H1 (cell line): ENCODE data around the gene GIMAP5. TPM values are rescaled to one million over a fixed set of nuclear protein-coding genes. Genes with fewer than 3 reads are reported as not detected.

Source experiments
- CHD7 ChIP-seq: fragments of 300-600 bp; sonication (generic); IDR thresholded peaks from 2 replicates; pipeline ENCODE4 v1.7.1; 2012; ENCODE audit warnings: low read length, moderate library complexity, mild to moderate bottlenecking, inconsistent platforms; ENCODE audit not compliant: insufficient replicate concordance
- EZH2 ChIP-seq: fragments of 200-600 bp; sonication (generic); IDR thresholded peaks from 2 replicates; pipeline ENCODE4 v1.7.1; 2012; ENCODE audit warnings: low read depth, mild to moderate bottlenecking, moderate library complexity, low read length, inconsistent platforms; ENCODE audit not compliant: severe bottlenecking
- KDM5A ChIP-seq: fragments of 200-600 bp; IDR thresholded peaks from 2 replicates; pipeline ENCODE4 v1.7.1; 2012; ENCODE audit warnings: mild to moderate bottlenecking, low read length, inconsistent platforms, mixed read lengths
- MAFK ChIP-seq: IDR thresholded peaks from 2 replicates; pipeline ENCODE4 v1.6.1; 2012; ENCODE audit warnings: low read depth, mild to moderate bottlenecking, improper control_type of control experiment, low read length
- SIX5 ChIP-seq: IDR thresholded peaks from 2 replicates; pipeline ENCODE4 v1.6.1; 2011; ENCODE audit warnings: mild to moderate bottlenecking, low read depth, low read length
- SRF ChIP-seq: IDR thresholded peaks from 2 replicates; pipeline ENCODE4 v1.6.1; 2011; ENCODE audit warnings: mild to moderate bottlenecking, low read depth, low read length, moderate library complexity
- USF2 ChIP-seq: IDR thresholded peaks from 2 replicates; pipeline ENCODE4 v1.6.1; 2011; ENCODE audit warnings: low read length, improper control_type of control experiment
- polyA plus RNA-seq, 7 experiments: library from polyadenylated mRNA; depleted of rRNA in 3 of 7; stranded (reverse) in 5 of 7; unstranded in 2 of 7; fragments of >200 nt in 5 of 7; fragments of 200-250 nt in 2 of 7; gene quantifications; 1 replicate in 5 of 7; 2 replicates in 1 of 7; 4 replicates in 1 of 7; pipeline versions ENCODE4 v1.2.1 to v1.2.3, GENCODE V29; 2011 to 2013; ENCODE audit warnings: missing spikeins in 2 of 7, mixed read lengths in 2 of 7
- total RNA-seq: library from RNA; stranded (reverse); fragmentation: NEBNext Ultra II Directional; extraction: Animal tissue kit (Norgen Biotek cat#: 25700); gene quantifications from 2 replicates; pipeline ENCODE4 v1.2.1, GENCODE V29; 2021

Gene GIMAP5
- total and polyA plus RNA-seq, 2 of the 8 experiments (the other 6 are each of a cell fraction or from before 2014, with no cell fraction given) = not detected

- TF ChIP-seq CHD7 = no peak
- TF ChIP-seq USF2 = no peak
- no peak for TF ChIP-seq SRF
- TF ChIP-seq SIX5 = no peak
- no peak for TF ChIP-seq MAFK
- TF ChIP-seq KDM5A = no peak
- no peak for TF ChIP-seq EZH2
Observed at GRCh38 chr7:150716368-150716767, 20.9 kb upstream of the GIMAP5 start, which contains the start of gene GIMAP1 (continued).
